ENCODE data around the gene PATL1.

The PATL1 gene

GRCh38 chr11:59625703-59626102 is 43.1 kb downstream of the PATL1 start:
- no peak for TF ChIP-seq CTCF (IDR thresholded peaks at IDR 0.05; ENCODE audit: control extremely low read depth, extremely low read depth, low read depth, missing control alignments)
- ChIA-PET CTCF (interaction anchor here (2.0 kb wide), 1 partner anchor 14 kb away, joined by 6 read pairs; no protein-coding TSS in a partner anchor), POLR2A (no interaction called here)
- DNase-seq (ENCODE audit: extremely low spot score): no peak

- ChIA-PET POLR2A (no interaction called here), CTCF (no interaction called here)
- TF ChIP-seq CTCF (IDR thresholded peaks at IDR 0.05; ENCODE audit: control extremely low read depth, extremely low read depth, low read depth, missing control alignments): no peak
- no peak for DNase-seq (ENCODE audit: extremely low spot score)
These were observed 51.0 kb downstream of the PATL1 start for GRCh38 chr11:59617876-59618275.

- ChIA-PET CTCF (interaction anchor here (0.9 to 2.0 kb wide), 4 partner anchors 12 to 53 kb away, joined by 3 to 7 read pairs (median 4); no protein-coding TSS in a partner anchor), POLR2A (interaction anchor here (0.6 to 2.4 kb wide), 6 partner anchors 9 to 472 kb away, joined by 3 to 19 read pairs (median 5); partner anchors contain the start of gene PATL1)
- no peak for TF ChIP-seq CTCF (IDR thresholded peaks at IDR 0.05; ENCODE audit: control extremely low read depth, extremely low read depth, low read depth, missing control alignments)
- DNase-seq (ENCODE audit: extremely low spot score): no peak
These were observed 52.3 kb downstream of the PATL1 start for GRCh38 chr11:59616396-59616982.

- TF ChIP-seq CTCF (IDR thresholded peaks at IDR 0.05; ENCODE audit: control extremely low read depth, extremely low read depth, low read depth, missing control alignments): no peak
- ChIA-PET CTCF (interaction anchor here (1.1 to 2.0 kb wide), 4 partner anchors 12 to 53 kb away, joined by 3 to 7 read pairs (median 4); partner anchors contain the start of gene PATL1), POLR2A (interaction anchor here (0.6 to 2.4 kb wide), 7 partner anchors 9 to 471 kb away, joined by 3 to 19 read pairs (median 4); partner anchors contain the start of gene PATL1)
- peak; percentile 98 for DNase-seq (ENCODE audit: extremely low spot score)
These were observed 53.0 kb downstream of the PATL1 start, which contains the start of gene OSBP for GRCh38 chr11:59615637-59616395. Gene OSBP (minus strand): TSS chr11:59615774. CDS start chr11:59615664, 110 bp downstream.

- ChIA-PET POLR2A (interaction anchor here (0.6 to 2.4 kb wide), 3 partner anchors 10 to 54 kb away, joined by 3 to 19 read pairs (median 4); partner anchors contain the start of gene PATL1), CTCF (interaction anchor here (1.1 to 2.0 kb wide), 3 partner anchors 15 to 54 kb away, joined by 3 to 7 read pairs (median 4); partner anchors contain the start of gene PATL1)
- DNase-seq (ENCODE audit: extremely low spot score): peak; percentile 38
- TF ChIP-seq CTCF (IDR thresholded peaks at IDR 0.05; ENCODE audit: control extremely low read depth, extremely low read depth, low read depth, missing control alignments): no peak
These were observed 53.7 kb downstream of the PATL1 start for GRCh38 chr11:59615120-59615636.
